IMR-90 (cell line): ENCODE measurements around the gene ODAD2. TPM values are rescaled to one million over a fixed set of nuclear protein-coding genes. Genes with fewer than 3 reads are reported as not detected.

Experiments
- ATAC-seq: fragments of 200-7000 bp; cut with Tn5 transposase; 2 replicates; pipeline ENCODE4 v1.9.1; 2020; ENCODE audit warnings: low read depth, mild to moderate bottlenecking, moderate library complexity
- BruUV-seq: library from RNA; stranded (reverse); fragments of 400-500 nt; replicated peaks from 2 replicates; lab custom pipeline; 2021; lab: Mats Ljungman, UMichigan
- CTCF ChIA-PET: fragments of 300-600 bp; formaldehyde crosslinking; extraction: SDS; loops from one replicate; lab custom pipeline; 2021; ENCODE audit warnings: antibody characterized with exemption; lab: Yijun Ruan, JAX
- POLR2A ChIA-PET: fragments of 300-600 bp; sonication (Branson Sonifier 250); formaldehyde crosslinking; loops from one replicate; lab custom pipeline; 2022; ENCODE audit warnings: antibody characterized with exemption; ENCODE audit not compliant: unreplicated experiment; lab: Charles Lee
- DNase-seq: peaks from one replicate; pipeline ENCODE4 v3.0.0; 2013
- H2AFZ ChIP-seq: replicated peaks from 2 replicates; pipeline ENCODE3; 2013; ENCODE audit warnings: low read length, mild to moderate bottlenecking; ENCODE audit not compliant: poor library complexity
- H2AK5ac ChIP-seq: 2 replicates; pipeline ENCODE4 v1.6.1; 2013; ENCODE audit warnings: low read depth, low read length, inconsistent platforms
- H2AK9ac ChIP-seq: replicated peaks from 2 replicates; pipeline ENCODE3; 2013; ENCODE audit warnings: mild to moderate bottlenecking, low read depth, low read length, moderate library complexity; ENCODE audit not compliant: poor library complexity
- H2BK120ac ChIP-seq: 2 replicates; pipeline ENCODE4 v1.6.1; 2013; ENCODE audit warnings: low read depth, low read length, inconsistent platforms
- H2BK15ac ChIP-seq: 3 replicates; pipeline ENCODE4 v1.6.1; 2013; ENCODE audit warnings: low read depth, low read length, inconsistent platforms
- H2BK20ac ChIP-seq: 2 replicates; pipeline ENCODE4 v1.6.1; 2013; ENCODE audit warnings: low read depth, mild to moderate bottlenecking, inconsistent platforms, low read length, moderate library complexity
- H2BK5ac ChIP-seq: 2 replicates; pipeline ENCODE4 v1.6.1; 2013; ENCODE audit warnings: mild to moderate bottlenecking, low read depth, low read length, inconsistent platforms; ENCODE audit not compliant: poor library complexity, severe bottlenecking
- H3K14ac ChIP-seq: replicated peaks from 2 replicates; pipeline ENCODE4 v1.6.1; 2013; ENCODE audit warnings: low read depth, low read length, inconsistent platforms
- H3K18ac ChIP-seq: 2 replicates; pipeline ENCODE4 v1.6.1; 2013; ENCODE audit warnings: low read depth, low read length, control low read depth
- H3K23ac ChIP-seq: 2 replicates; pipeline ENCODE4 v1.6.1; 2013; ENCODE audit warnings: low read depth, low read length, inconsistent platforms
- H3K27ac ChIP-seq: 2 replicates; pipeline ENCODE4 v1.5.1; 2013; ENCODE audit warnings: mild to moderate bottlenecking, control low read depth, low read length; ENCODE audit not compliant: insufficient read depth
- H3K27me3 ChIP-seq: 2 replicates; pipeline ENCODE4 v1.6.1; 2013; ENCODE audit warnings: low read length; ENCODE audit not compliant: control insufficient read depth, insufficient read depth
- H3K36me3 ChIP-seq: 2 replicates; pipeline ENCODE4 v1.6.1; 2013; ENCODE audit warnings: low read length, mixed read lengths; ENCODE audit not compliant: control insufficient read depth, insufficient read depth
- H3K4ac ChIP-seq: 2 replicates; pipeline ENCODE4 v1.6.1; 2013; ENCODE audit warnings: low read depth, low read length, inconsistent platforms
- H3K4me1 ChIP-seq: 2 replicates; pipeline ENCODE4 v1.6.1; 2013; ENCODE audit warnings: low read length, mixed read lengths; ENCODE audit not compliant: control insufficient read depth, insufficient read depth
- H3K4me2 ChIP-seq: 2 replicates; pipeline ENCODE4 v1.6.1; 2013; ENCODE audit warnings: low read depth, mild to moderate bottlenecking, control low read depth, low read length, moderate library complexity
- H3K4me3 ChIP-seq: 2 replicates; pipeline ENCODE4 v1.5.1; 2013; ENCODE audit warnings: low read depth, mild to moderate bottlenecking, control low read depth, low read length, moderate library complexity; ENCODE audit not compliant: insufficient read depth
- H3K56ac ChIP-seq: 2 replicates; pipeline ENCODE4 v1.6.1; 2013; ENCODE audit warnings: low read length, inconsistent platforms; ENCODE audit not compliant: insufficient read depth; ENCODE audit errors: extremely low read depth
- H3K79me1 ChIP-seq, 2 experiments: 2 replicates each; pipeline ENCODE4 v1.6.1; 2013; ENCODE audit warnings: low read length in 2 of 2, inconsistent platforms in 1 of 2, low read depth in 1 of 2
- H3K9ac ChIP-seq: 2 replicates; pipeline ENCODE4 v1.6.1; 2013; ENCODE audit warnings: low read depth, low read length, control low read depth
- H3K9me1 ChIP-seq: 2 replicates; pipeline ENCODE4 v1.6.1; 2013; ENCODE audit warnings: low read length, inconsistent platforms; ENCODE audit not compliant: insufficient read depth
- H3K9me3 ChIP-seq: 2 replicates; pipeline ENCODE4 v1.6.1; 2013; ENCODE audit warnings: low read length; ENCODE audit not compliant: control insufficient read depth, insufficient read depth
- H4K20me1 ChIP-seq: 2 replicates; pipeline ENCODE4 v1.6.1; 2013; ENCODE audit warnings: low read length, inconsistent platforms; ENCODE audit not compliant: insufficient read depth
- H4K5ac ChIP-seq: 2 replicates; pipeline ENCODE4 v1.6.1; 2013; ENCODE audit warnings: mild to moderate bottlenecking, low read depth, low read length, control low read depth
- H4K8ac ChIP-seq, 2 experiments: 2 replicates each; pipeline ENCODE4 v1.6.1; 2013; ENCODE audit warnings: low read depth in 2 of 2, low read length in 2 of 2, control low read depth in 1 of 2, inconsistent platforms in 1 of 2
- H4K91ac ChIP-seq: 2 replicates; pipeline ENCODE4 v1.6.1; 2013; ENCODE audit warnings: low read depth, low read length, inconsistent platforms; ENCODE audit not compliant: insufficient read depth
- CEBPB ChIP-seq: IDR thresholded peaks from 2 replicates; pipeline ENCODE4 v1.6.1; 2012; ENCODE audit warnings: low read depth, low read length, improper control_type of control experiment
- CTCF ChIP-seq: conservative IDR thresholded peaks from 2 replicates; pipeline ENCODE4 v1.5.1; 2012; ENCODE audit warnings: mild to moderate bottlenecking, low read depth, low read length, improper control_type of control experiment
- ELK1 ChIP-seq: fragments of 150-350 bp; IDR thresholded peaks from 2 replicates; pipeline ENCODE4 v1.6.1; 2016; ENCODE audit warnings: low read depth, mild to moderate bottlenecking, low read length, moderate library complexity, borderline replicate concordance
- FOS ChIP-seq: fragments of 150-350 bp; IDR thresholded peaks from 2 replicates; pipeline ENCODE4 v1.6.1; 2016; ENCODE audit warnings: low read depth, low read length
- MAFK ChIP-seq: IDR thresholded peaks from 2 replicates; pipeline ENCODE4 v1.6.1; 2012; ENCODE audit warnings: low read depth, low read length, improper control_type of control experiment
- MAZ ChIP-seq: IDR thresholded peaks from 2 replicates; pipeline ENCODE4 v1.6.1; 2012; ENCODE audit warnings: low read depth, mild to moderate bottlenecking, low read length, improper control_type of control experiment, moderate library complexity, borderline replicate concordance
- MXI1 ChIP-seq: IDR thresholded peaks from 2 replicates; pipeline ENCODE4 v1.6.1; 2012; ENCODE audit warnings: low read depth, mild to moderate bottlenecking, low read length, moderate library complexity, borderline replicate concordance
- NFE2L2 ChIP-seq: fragments of 150-350 bp; IDR thresholded peaks from 2 replicates; pipeline ENCODE4 v1.6.1; 2016; ENCODE audit warnings: low read depth, mild to moderate bottlenecking, low read length
- POLR2A ChIP-seq: IDR thresholded peaks from 2 replicates; pipeline ENCODE4 v1.6.1; 2012; ENCODE audit warnings: mild to moderate bottlenecking, low read depth, low read length
- USF2 ChIP-seq: fragments of 150-350 bp; IDR thresholded peaks from 2 replicates; pipeline ENCODE4 v1.6.1; 2017; ENCODE audit warnings: mild to moderate bottlenecking, antibody characterized with exemption, low read length, low read depth
- WGBS, 2 experiments: methylation state at CpG; one replicate each; pipeline versions ENCODE4 v1.1.5 to v1.1.7; 2013; ENCODE audit warnings: missing lambda C conversion rate in 2 of 2; ENCODE audit not compliant: insufficient read length in 1 of 2; ENCODE audit errors: extremely low coverage in 2 of 2; 5-methylcytosine and 5-hydroxymethylcytosine counted together
- dilution Hi-C: fragments of 300-500 bp; cut with HindIII; formaldehyde crosslinking; loops from one replicate; pipeline ENCODE4 v1.14.3; 2018; ENCODE audit warnings: low sequenced_read_pairs; ENCODE audit not compliant: unreplicated experiment
- in situ Hi-C: fragments of 300-500 bp; cut with MboI; formaldehyde crosslinking; loops from 3 replicates; pipeline ENCODE4 v1.14.3; 2019; ENCODE audit warnings: low sequenced_read_pairs, inconsistent platforms, mixed read lengths
- intact Hi-C: fragments of 100-400 bp; cut with micrococcal nuclease; formaldehyde crosslinking; loops from 2 replicates; pipeline ENCODE4 v1.10.0; 2022
- polyA plus RNA-seq, 3 experiments: library from polyadenylated mRNA; depleted of rRNA; stranded (reverse); fragments of >200 nt; gene quantifications; 2 replicates each; pipeline ENCODE4 v1.2.3, GENCODE V29; 2012; ENCODE audit warnings: low replicate concordance in 1 of 3
- total RNA-seq: library from RNA; depleted of rRNA; stranded (reverse); fragments of >200 nt; gene quantifications from 2 replicates; pipeline ENCODE4 v1.2.3, GENCODE V29; 2012

Gene ODAD2
- total and polyA plus RNA-seq, 2 of the 4 experiments (the other 2 are of a cell fraction): 0.53 to 0.72 TPM

GRCh38 chr10:27912231-27912630 lies 86.6 kb downstream of the ODAD2 start:
- in situ Hi-C loops: no loop called here

More at GRCh38 chr10:27912231-27912630, 86.6 kb downstream of the ODAD2 start:
- DNase-seq: peak; percentile 4
- Histone ChIP-seq H3K27me3 (no peaks in the 10 kb centered on the region), H3K9me3 (no peaks in the 10 kb centered on the region), H3K4ac (no peak overlapping the region), H3K9ac (no peak overlapping the region), H2AK5ac (no peak overlapping the region), H3K23ac (no peak overlapping the region), H4K20me1 (no peaks in the 10 kb centered on the region), H2BK5ac (no peak overlapping the region), H2AK9ac (no peak overlapping the region), H3K56ac (no peak overlapping the region), H3K4me3 (no peak overlapping the region), H3K4me2 (peak overlapping the region; percentile 15; the same call in 1 of the 2 replicates), H3K36me3 (no peaks in the 10 kb centered on the region), H3K4me1 (no peaks in the 10 kb centered on the region), H2BK120ac (no peak overlapping the region), H2AFZ (no peak overlapping the region), H4K91ac (no peak overlapping the region), H3K14ac (no peak overlapping the region), H4K8ac (no peak overlapping the region), H2BK20ac (no peak overlapping the region), H3K79me1 (no peaks in the 10 kb centered on the region), H3K9me1 (no peaks in the 10 kb centered on the region), H3K18ac (no peak overlapping the region), H3K27ac (no peak overlapping the region), H2BK15ac (no peak overlapping the region), H4K5ac (no peak overlapping the region)
- ChIA-PET CTCF (no interaction called here), POLR2A (no interaction called here)
- intact Hi-C loops: no loop called here
- no TSS peak for BruUV-seq
- ATAC-seq: peak; percentile 27; the same call in 1 of the 2 replicates
- dilution Hi-C loops: no loop called here
- no peak for TF ChIP-seq MXI1
- TF ChIP-seq MAZ: no peak
- no peak for TF ChIP-seq CTCF
- no peak for TF ChIP-seq NFE2L2
- TF ChIP-seq POLR2A: no peak
- TF ChIP-seq USF2: no peak
- no peak for TF ChIP-seq FOS
- no peak for TF ChIP-seq ELK1
- TF ChIP-seq MAFK: no peak
- TF ChIP-seq CEBPB: no peak
- no CpG with 5 or more reads among the region's 3 CpGs for WGBS, 2 experiments
